ENCODE results near the gene APCDD1.

Gene APCDD1

GRCh38 chr18:10453806-10454680 lies at the start of gene APCDD1:
TSS of gene APCDD1 (plus strand) at chr18:10454635. CDS start at chr18:10454982, 347 bp downstream.
- H3K27ac ChIP-seq (ENCODE audit: low read depth in 2 of 2, low read length in 2 of 2), result peak within 1 kb of the TSS; percentile 64
- peaks cover 0 to 8% of the 10 kb centered on the region in 2 donors for H3K27me3 ChIP-seq (ENCODE audit: control insufficient read depth in 2 of 2, insufficient read depth in 2 of 2, low read length in 2 of 2)
- H3K9ac ChIP-seq (ENCODE audit: low read depth in 1 of 2, low read length in 2 of 2), result peak within 1 kb of the TSS; percentile 60 to 71
- H3K4me3 ChIP-seq (ENCODE audit: low read length in 2 of 2), result peak within 1 kb of the TSS; percentile 53 to 75
- H3K36me3 ChIP-seq (ENCODE audit: control insufficient read depth in 2 of 2, insufficient read depth in 2 of 2, low read length in 2 of 2), result no peaks in the 10 kb centered on the region
- peaks cover 0 to 4% of the 10 kb centered on the region in 2 donors for H3K4me1 ChIP-seq (ENCODE audit: control insufficient read depth in 2 of 2, insufficient read depth in 2 of 2, low read length in 2 of 2)
- no peaks in the 10 kb centered on the region for H3K9me3 ChIP-seq (ENCODE audit: control insufficient read depth in 2 of 2, low read length in 2 of 2)

- H3K27me3 ChIP-seq (ENCODE audit: control insufficient read depth in 2 of 2, insufficient read depth in 2 of 2, low read length in 2 of 2), result no peaks in the 10 kb centered on the region
- H3K36me3 ChIP-seq (ENCODE audit: control insufficient read depth in 2 of 2, insufficient read depth in 2 of 2, low read length in 2 of 2), result no peaks in the 10 kb centered on the region
- no peaks in the 10 kb centered on the region for H3K9me3 ChIP-seq (ENCODE audit: control insufficient read depth in 2 of 2, low read length in 2 of 2)
- H3K4me1 ChIP-seq (ENCODE audit: control insufficient read depth in 2 of 2, insufficient read depth in 2 of 2, low read length in 2 of 2), result no peaks in the 10 kb centered on the region
- no peak overlapping the region for H3K9ac ChIP-seq (ENCODE audit: low read depth in 1 of 2, low read length in 2 of 2)
- H3K27ac ChIP-seq (ENCODE audit: low read depth in 2 of 2, low read length in 2 of 2), result no peak overlapping the region
- no peak overlapping the region for H3K4me3 ChIP-seq (ENCODE audit: low read length in 2 of 2)
These were observed 49.4 kb upstream of the APCDD1 start for GRCh38 chr18:10405014-10405493.

DNA sequence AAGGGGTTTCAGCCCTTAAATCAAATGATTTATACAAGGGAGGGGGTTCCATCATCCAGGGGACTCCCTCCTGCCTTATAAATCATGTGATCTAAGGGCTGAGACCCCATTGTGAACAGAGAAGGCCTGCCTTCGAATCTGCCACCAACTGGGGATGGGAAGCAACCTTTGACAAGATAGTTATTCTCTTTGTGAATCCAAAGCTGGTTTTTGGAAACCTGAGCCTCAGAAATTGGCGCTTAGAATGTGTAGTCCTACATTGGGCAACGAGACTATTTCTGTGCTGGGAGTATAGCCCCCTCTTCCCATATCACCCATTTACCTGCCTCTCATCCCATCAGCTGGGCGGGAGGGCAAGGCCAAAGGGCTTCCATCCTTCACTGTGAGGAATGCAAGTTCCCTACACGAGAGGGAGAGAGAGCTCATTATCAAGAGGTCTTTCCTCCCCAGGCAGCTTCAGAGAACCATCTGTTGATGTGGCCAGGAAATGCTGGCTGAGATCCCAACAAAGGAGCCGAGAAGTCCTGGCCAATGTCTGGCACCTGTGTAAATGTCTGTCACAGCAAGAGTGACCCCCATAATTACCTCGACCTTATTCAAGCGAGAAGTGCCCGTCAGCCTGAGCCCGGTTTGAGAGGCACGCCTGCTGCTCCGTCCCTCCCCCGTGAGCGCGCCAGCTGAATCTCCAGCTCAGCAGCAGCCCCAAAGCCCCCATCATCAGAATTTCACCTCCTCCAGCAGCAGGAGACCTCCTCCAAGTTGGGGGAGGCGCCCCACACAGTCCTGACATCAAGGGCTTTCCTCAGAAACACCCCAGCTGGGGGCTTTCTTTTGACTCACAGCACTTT lies 48.4 kb upstream of the APCDD1 start:
- H3K36me3 ChIP-seq (ENCODE audit: control insufficient read depth in 2 of 2, insufficient read depth in 2 of 2, low read length in 2 of 2), result no peaks in the 10 kb centered on the region
- no peak overlapping the region for H3K27ac ChIP-seq (ENCODE audit: low read depth in 2 of 2, low read length in 2 of 2)
- no peak overlapping the region for H3K9ac ChIP-seq (ENCODE audit: low read depth in 1 of 2, low read length in 2 of 2)
- H3K27me3 ChIP-seq (ENCODE audit: control insufficient read depth in 2 of 2, insufficient read depth in 2 of 2, low read length in 2 of 2), result no peaks in the 10 kb centered on the region
- no peaks in the 10 kb centered on the region for H3K4me1 ChIP-seq (ENCODE audit: control insufficient read depth in 2 of 2, insufficient read depth in 2 of 2, low read length in 2 of 2)
- no peak overlapping the region for H3K4me3 ChIP-seq (ENCODE audit: low read length in 2 of 2)
- no peaks in the 10 kb centered on the region for H3K9me3 ChIP-seq (ENCODE audit: control insufficient read depth in 2 of 2, low read length in 2 of 2)

DNA sequence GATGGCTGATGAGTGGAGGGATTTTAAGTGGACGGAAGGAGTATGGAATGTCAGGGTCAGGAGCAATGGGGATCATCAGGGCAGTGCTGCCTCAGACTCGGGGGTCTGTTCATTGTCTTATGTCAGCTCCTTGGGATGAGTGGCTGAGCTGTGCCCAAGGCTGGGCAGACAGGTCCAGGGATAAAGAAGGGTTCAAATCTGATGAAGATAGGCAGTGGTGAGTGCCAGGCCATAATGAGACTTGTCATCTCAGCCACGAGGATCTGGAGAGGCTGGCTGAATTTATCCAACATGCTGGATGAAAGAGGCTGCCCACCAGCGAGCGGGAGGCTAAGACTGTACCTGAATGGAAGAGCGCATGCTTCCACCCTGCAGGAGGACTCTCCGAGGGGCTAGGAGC lies 46.3 kb upstream of the APCDD1 start:
- H3K9ac ChIP-seq (ENCODE audit: low read depth in 1 of 2, low read length in 2 of 2), result no peak overlapping the region
- no peaks in the 10 kb centered on the region for H3K27me3 ChIP-seq (ENCODE audit: control insufficient read depth in 2 of 2, insufficient read depth in 2 of 2, low read length in 2 of 2)
- H3K27ac ChIP-seq (ENCODE audit: low read depth in 2 of 2, low read length in 2 of 2), result no peak overlapping the region
- no peak overlapping the region for H3K4me3 ChIP-seq (ENCODE audit: low read length in 2 of 2)
- no peaks in the 10 kb centered on the region for H3K4me1 ChIP-seq (ENCODE audit: control insufficient read depth in 2 of 2, insufficient read depth in 2 of 2, low read length in 2 of 2)
- H3K36me3 ChIP-seq (ENCODE audit: control insufficient read depth in 2 of 2, insufficient read depth in 2 of 2, low read length in 2 of 2), result no peaks in the 10 kb centered on the region
- H3K9me3 ChIP-seq (ENCODE audit: control insufficient read depth in 2 of 2, low read length in 2 of 2), result no peaks in the 10 kb centered on the region

GRCh38 chr18:10409041-10409440 lies 45.4 kb upstream of the APCDD1 start:
- no peaks in the 10 kb centered on the region for H3K4me1 ChIP-seq (ENCODE audit: control insufficient read depth in 2 of 2, insufficient read depth in 2 of 2, low read length in 2 of 2)
- H3K9ac ChIP-seq (ENCODE audit: low read depth in 1 of 2, low read length in 2 of 2), result no peak overlapping the region
- H3K27ac ChIP-seq (ENCODE audit: low read depth in 2 of 2, low read length in 2 of 2), result no peak overlapping the region
- no peaks in the 10 kb centered on the region for H3K27me3 ChIP-seq (ENCODE audit: control insufficient read depth in 2 of 2, insufficient read depth in 2 of 2, low read length in 2 of 2)
- H3K4me3 ChIP-seq (ENCODE audit: low read length in 2 of 2), result no peak overlapping the region
- no peaks in the 10 kb centered on the region for H3K9me3 ChIP-seq (ENCODE audit: control insufficient read depth in 2 of 2, low read length in 2 of 2)
- H3K36me3 ChIP-seq (ENCODE audit: control insufficient read depth in 2 of 2, insufficient read depth in 2 of 2, low read length in 2 of 2), result no peaks in the 10 kb centered on the region

DNA sequence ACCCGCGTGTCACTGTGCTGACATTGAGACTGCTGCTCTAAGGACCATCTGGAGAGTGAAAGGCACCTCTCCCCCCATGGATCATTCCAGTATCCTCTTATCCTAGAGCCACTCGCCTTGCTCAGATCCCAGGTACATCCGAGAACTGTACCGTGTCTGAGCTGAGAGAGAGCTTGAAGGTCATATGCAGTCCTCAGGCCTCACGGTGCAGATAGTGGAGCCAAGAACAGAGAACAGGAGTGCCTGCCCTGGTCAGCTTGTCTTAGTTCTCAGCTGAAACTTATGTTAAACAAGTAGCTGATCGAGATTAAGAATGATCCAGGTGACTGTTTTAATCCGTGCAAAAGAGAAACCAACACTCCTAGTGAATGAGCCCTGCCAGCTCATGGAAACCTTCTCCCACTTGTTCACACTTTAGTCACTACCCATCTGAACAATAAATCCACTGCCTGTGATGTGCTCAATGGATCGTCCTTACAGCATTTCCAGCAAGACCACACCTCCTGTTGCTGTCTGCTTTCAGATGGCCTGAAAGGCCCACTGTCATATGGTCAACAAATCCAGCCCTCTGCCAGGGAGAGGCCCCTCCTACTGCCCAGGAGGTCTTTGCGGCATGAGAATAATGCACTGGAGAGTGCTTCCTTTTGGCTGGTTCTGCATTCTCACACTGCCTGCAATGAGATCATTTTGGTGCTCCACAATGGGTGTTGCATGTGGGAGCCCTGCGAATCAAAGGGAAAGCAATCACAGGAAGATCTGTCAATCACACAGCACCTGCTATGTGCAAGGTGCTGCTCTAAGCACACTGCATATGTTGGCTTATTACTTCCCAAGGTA lies 43.7 kb upstream of the APCDD1 start:
- no peak overlapping the region for H3K9ac ChIP-seq (ENCODE audit: low read depth in 1 of 2, low read length in 2 of 2)
- no peak overlapping the region for H3K4me3 ChIP-seq (ENCODE audit: low read length in 2 of 2)
- H3K36me3 ChIP-seq (ENCODE audit: control insufficient read depth in 2 of 2, insufficient read depth in 2 of 2, low read length in 2 of 2), result no peaks in the 10 kb centered on the region
- no peaks in the 10 kb centered on the region for H3K9me3 ChIP-seq (ENCODE audit: control insufficient read depth in 2 of 2, low read length in 2 of 2)
- no peaks in the 10 kb centered on the region for H3K27me3 ChIP-seq (ENCODE audit: control insufficient read depth in 2 of 2, insufficient read depth in 2 of 2, low read length in 2 of 2)
- H3K4me1 ChIP-seq (ENCODE audit: control insufficient read depth in 2 of 2, insufficient read depth in 2 of 2, low read length in 2 of 2), result no peaks in the 10 kb centered on the region
- no peak overlapping the region for H3K27ac ChIP-seq (ENCODE audit: low read depth in 2 of 2, low read length in 2 of 2)

DNA sequence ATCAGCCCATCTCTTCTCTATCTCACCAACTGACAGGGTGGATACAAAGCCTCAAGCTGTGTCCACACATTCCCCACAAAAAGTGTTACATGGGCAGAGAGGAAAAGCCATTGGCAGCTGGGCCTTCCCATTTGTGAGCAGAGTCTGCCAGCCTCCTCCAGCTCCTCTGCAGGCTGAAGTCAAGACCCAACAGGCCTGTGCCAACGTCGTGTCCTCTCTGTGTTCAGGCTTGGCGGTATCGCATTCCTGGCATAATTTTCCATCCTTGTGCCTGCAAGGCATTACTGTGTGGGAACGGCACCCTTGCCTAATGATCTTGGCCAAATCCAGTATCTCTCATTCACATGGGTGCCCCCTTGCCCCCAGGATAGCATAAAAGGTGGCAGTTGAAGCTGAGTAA lies 41.5 kb upstream of the APCDD1 start:
- H3K4me3 ChIP-seq (ENCODE audit: low read length in 2 of 2), result no peak overlapping the region
- H3K9ac ChIP-seq (ENCODE audit: low read depth in 1 of 2, low read length in 2 of 2), result no peak overlapping the region
- H3K27ac ChIP-seq (ENCODE audit: low read depth in 2 of 2, low read length in 2 of 2), result no peak overlapping the region
- no peaks in the 10 kb centered on the region for H3K36me3 ChIP-seq (ENCODE audit: control insufficient read depth in 2 of 2, insufficient read depth in 2 of 2, low read length in 2 of 2)
- H3K27me3 ChIP-seq (ENCODE audit: control insufficient read depth in 2 of 2, insufficient read depth in 2 of 2, low read length in 2 of 2), result no peaks in the 10 kb centered on the region
- no peaks in the 10 kb centered on the region for H3K4me1 ChIP-seq (ENCODE audit: control insufficient read depth in 2 of 2, insufficient read depth in 2 of 2, low read length in 2 of 2)
- no peaks in the 10 kb centered on the region for H3K9me3 ChIP-seq (ENCODE audit: control insufficient read depth in 2 of 2, low read length in 2 of 2)

DNA sequence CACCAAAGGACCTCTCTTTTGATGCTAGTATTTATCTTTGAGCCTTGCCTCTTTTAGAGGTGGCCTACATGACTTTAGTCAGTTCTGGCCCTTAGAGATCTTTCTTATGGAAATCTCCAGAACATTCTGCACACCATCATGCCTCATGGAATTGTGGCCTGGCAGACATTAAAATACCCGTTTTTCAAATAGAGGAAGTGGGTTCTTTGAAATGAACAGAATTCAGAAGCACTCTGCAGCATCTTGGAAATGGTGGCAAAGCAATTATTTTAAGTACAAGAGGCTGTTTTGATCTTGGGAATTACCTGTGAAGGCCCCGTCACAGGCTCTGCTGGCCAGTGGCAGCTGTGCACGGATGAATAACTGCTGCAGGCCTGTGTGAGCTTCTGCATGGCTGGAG lies 40.7 kb upstream of the APCDD1 start:
- Histone ChIP-seq H3K27ac (ENCODE audit: low read depth in 2 of 2, low read length in 2 of 2) (no peak overlapping the region), H3K27me3 (ENCODE audit: control insufficient read depth in 2 of 2, insufficient read depth in 2 of 2, low read length in 2 of 2) (no peaks in the 10 kb centered on the region), H3K4me3 (ENCODE audit: low read length in 2 of 2) (no peak overlapping the region), H3K9ac (ENCODE audit: low read depth in 1 of 2, low read length in 2 of 2) (no peak overlapping the region), H3K4me1 (ENCODE audit: control insufficient read depth in 2 of 2, insufficient read depth in 2 of 2, low read length in 2 of 2) (no peaks in the 10 kb centered on the region), H3K36me3 (ENCODE audit: control insufficient read depth in 2 of 2, insufficient read depth in 2 of 2, low read length in 2 of 2) (no peaks in the 10 kb centered on the region), H3K9me3 (ENCODE audit: control insufficient read depth in 2 of 2, low read length in 2 of 2) (no peaks in the 10 kb centered on the region)

- no peak overlapping the region for H3K27ac ChIP-seq (ENCODE audit: low read depth in 2 of 2, low read length in 2 of 2)
- H3K9me3 ChIP-seq (ENCODE audit: control insufficient read depth in 2 of 2, low read length in 2 of 2), result no peaks in the 10 kb centered on the region
- no peak overlapping the region for H3K9ac ChIP-seq (ENCODE audit: low read depth in 1 of 2, low read length in 2 of 2)
- no peaks in the 10 kb centered on the region for H3K27me3 ChIP-seq (ENCODE audit: control insufficient read depth in 2 of 2, insufficient read depth in 2 of 2, low read length in 2 of 2)
- no peak overlapping the region for H3K4me3 ChIP-seq (ENCODE audit: low read length in 2 of 2)
- no peaks in the 10 kb centered on the region for H3K36me3 ChIP-seq (ENCODE audit: control insufficient read depth in 2 of 2, insufficient read depth in 2 of 2, low read length in 2 of 2)
- H3K4me1 ChIP-seq (ENCODE audit: control insufficient read depth in 2 of 2, insufficient read depth in 2 of 2, low read length in 2 of 2), result no peaks in the 10 kb centered on the region
These were observed 40.1 kb upstream of the APCDD1 start for GRCh38 chr18:10414293-10414842.
